HCT116 (cell line): Measurements from ENCODE around the gene VTI1A.

Source experiments
- ATF3 ChIP-seq: IDR thresholded peaks from 2 replicates; pipeline ENCODE4 v1.6.1; 2012
- CEBPB ChIP-seq: IDR thresholded peaks from 2 replicates; pipeline ENCODE4 v1.6.1; 2012; ENCODE audit warnings: low read depth
- CTCF ChIP-seq, 3 experiments: fragments of 200-600 bp in 1 of 3; sonication (generic) in 1 of 3; IDR thresholded peaks in 2 of 3; conservative IDR thresholded peaks in 1 of 3; 2 replicates each; pipeline ENCODE4 v1.5.1; 2012 to 2017; ENCODE audit warnings: low read depth in 2 of 3, low read length in 2 of 3, antibody characterized with exemption in 1 of 3, borderline replicate concordance in 1 of 3, control low read depth in 1 of 3, mild to moderate bottlenecking in 1 of 3, mixed read lengths in 1 of 3, mixed run types in 1 of 3, moderate library complexity in 1 of 3; ENCODE audit not compliant: insufficient read depth in 1 of 3
- EZH2 ChIP-seq: fragments of 200-600 bp; sonication (generic); IDR thresholded peaks from 2 replicates; pipeline ENCODE4 v1.6.1; 2017; ENCODE audit warnings: antibody characterized with exemption, mixed run types
- EZH2phosphoT487 ChIP-seq: fragments of 200-600 bp; IDR thresholded peaks from 2 replicates; pipeline ENCODE4 v1.6.1; 2018; ENCODE audit warnings: antibody characterized with exemption, borderline replicate concordance
- POLR2A ChIP-seq: IDR thresholded peaks from 2 replicates; pipeline ENCODE4 v1.7.0; 2011; ENCODE audit warnings: borderline replicate concordance; ENCODE audit not compliant: insufficient read depth, insufficient read length; ENCODE audit errors: extremely low read depth
- POLR2AphosphoS5 ChIP-seq: IDR thresholded peaks from 2 replicates; pipeline ENCODE4 v1.6.1; 2011; ENCODE audit warnings: mild to moderate bottlenecking, low read depth, low read length, moderate library complexity
- SRF ChIP-seq: IDR thresholded peaks from 2 replicates; pipeline ENCODE4 v1.6.1; 2012; ENCODE audit warnings: low read depth
- YY1 ChIP-seq: IDR thresholded peaks from 2 replicates; pipeline ENCODE4 v1.6.1; 2011; ENCODE audit warnings: low read length, low read depth, moderate library complexity, mild to moderate bottlenecking; ENCODE audit not compliant: insufficient replicate concordance; ENCODE audit errors: extremely low read depth
- TF ChIP-seq, protein P1 (sequence below): IDR thresholded peaks from 2 replicates; pipeline ENCODE4 v1.6.1; 2012
- TF ChIP-seq, protein P2 (sequence below): IDR thresholded peaks from 2 replicates; pipeline ENCODE4 v1.6.1; 2012; ENCODE audit warnings: low read depth

GRCh38 chr10:112613620-112614019, 166.6 kb downstream of the VTI1A start:
- TF ChIP-seq CTCF (IDR thresholded peaks at IDR 0.05 in 2 of 3, conservative IDR thresholded peaks at IDR 0.05 in 1 of 3; ENCODE audit: borderline replicate concordance in 1 of 3, insufficient read depth in 1 of 3, low read depth in 2 of 3, low read length in 2 of 3) (no peak), POLR2A (no peak), POLR2AphosphoS5 (no peak), CEBPB (no peak), SRF (no peak), EZH2phosphoT487 (no peak), ATF3 (no peak), EZH2 (no peak), YY1 (no peak)
- TF ChIP-seq, protein P1, sequence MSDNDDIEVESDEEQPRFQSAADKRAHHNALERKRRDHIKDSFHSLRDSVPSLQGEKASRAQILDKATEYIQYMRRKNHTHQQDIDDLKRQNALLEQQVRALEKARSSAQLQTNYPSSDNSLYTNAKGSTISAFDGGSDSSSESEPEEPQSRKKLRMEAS: no peak
- TF ChIP-seq, protein P2, sequence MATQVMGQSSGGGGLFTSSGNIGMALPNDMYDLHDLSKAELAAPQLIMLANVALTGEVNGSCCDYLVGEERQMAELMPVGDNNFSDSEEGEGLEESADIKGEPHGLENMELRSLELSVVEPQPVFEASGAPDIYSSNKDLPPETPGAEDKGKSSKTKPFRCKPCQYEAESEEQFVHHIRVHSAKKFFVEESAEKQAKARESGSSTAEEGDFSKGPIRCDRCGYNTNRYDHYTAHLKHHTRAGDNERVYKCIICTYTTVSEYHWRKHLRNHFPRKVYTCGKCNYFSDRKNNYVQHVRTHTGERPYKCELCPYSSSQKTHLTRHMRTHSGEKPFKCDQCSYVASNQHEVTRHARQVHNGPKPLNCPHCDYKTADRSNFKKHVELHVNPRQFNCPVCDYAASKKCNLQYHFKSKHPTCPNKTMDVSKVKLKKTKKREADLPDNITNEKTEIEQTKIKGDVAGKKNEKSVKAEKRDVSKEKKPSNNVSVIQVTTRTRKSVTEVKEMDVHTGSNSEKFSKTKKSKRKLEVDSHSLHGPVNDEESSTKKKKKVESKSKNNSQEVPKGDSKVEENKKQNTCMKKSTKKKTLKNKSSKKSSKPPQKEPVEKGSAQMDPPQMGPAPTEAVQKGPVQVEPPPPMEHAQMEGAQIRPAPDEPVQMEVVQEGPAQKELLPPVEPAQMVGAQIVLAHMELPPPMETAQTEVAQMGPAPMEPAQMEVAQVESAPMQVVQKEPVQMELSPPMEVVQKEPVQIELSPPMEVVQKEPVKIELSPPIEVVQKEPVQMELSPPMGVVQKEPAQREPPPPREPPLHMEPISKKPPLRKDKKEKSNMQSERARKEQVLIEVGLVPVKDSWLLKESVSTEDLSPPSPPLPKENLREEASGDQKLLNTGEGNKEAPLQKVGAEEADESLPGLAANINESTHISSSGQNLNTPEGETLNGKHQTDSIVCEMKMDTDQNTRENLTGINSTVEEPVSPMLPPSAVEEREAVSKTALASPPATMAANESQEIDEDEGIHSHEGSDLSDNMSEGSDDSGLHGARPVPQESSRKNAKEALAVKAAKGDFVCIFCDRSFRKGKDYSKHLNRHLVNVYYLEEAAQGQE: no peak
